Kidney epithelial cell (primary cell): ENCODE measurements around the gene SV2B. TPM values are rescaled to one million over a fixed set of nuclear protein-coding genes. Genes with fewer than 3 reads are reported as not detected.

Source experiments
- DNase-seq: peaks from one replicate; pipeline ENCODE4 v3.0.0-alpha.2; 2010; ENCODE audit warnings: low read depth
- H3K27me3 ChIP-seq: 2 replicates; pipeline ENCODE4 v1.6.0; 2011; ENCODE audit warnings: low read length; ENCODE audit not compliant: control insufficient read depth, insufficient read depth
- H3K36me3 ChIP-seq: 2 replicates; pipeline ENCODE4 v1.5.1; 2011; ENCODE audit warnings: low read length; ENCODE audit not compliant: control insufficient read depth, insufficient read depth
- H3K4me3 ChIP-seq: 2 replicates; pipeline ENCODE4 v1.5.1; 2011; ENCODE audit warnings: low read depth, mild to moderate bottlenecking, control low read depth, low read length
- total RNA-seq: library from RNA; depleted of rRNA; stranded (reverse); fragments of >200 nt; gene quantifications from 2 replicates; pipeline ENCODE4 v1.2.3, GENCODE V29; 2015
- TF ChIP-seq, protein P1 (sequence below): IDR thresholded peaks from 2 replicates; pipeline ENCODE4 v1.5.1; 2011; ENCODE audit warnings: mild to moderate bottlenecking, moderate library complexity, low read length, control low read depth, inconsistent platforms; ENCODE audit not compliant: insufficient read depth, poor library complexity, severe bottlenecking

The SV2B gene
- total RNA-seq, 1 donor from 2014 or later, result 1.8 TPM

DNA sequence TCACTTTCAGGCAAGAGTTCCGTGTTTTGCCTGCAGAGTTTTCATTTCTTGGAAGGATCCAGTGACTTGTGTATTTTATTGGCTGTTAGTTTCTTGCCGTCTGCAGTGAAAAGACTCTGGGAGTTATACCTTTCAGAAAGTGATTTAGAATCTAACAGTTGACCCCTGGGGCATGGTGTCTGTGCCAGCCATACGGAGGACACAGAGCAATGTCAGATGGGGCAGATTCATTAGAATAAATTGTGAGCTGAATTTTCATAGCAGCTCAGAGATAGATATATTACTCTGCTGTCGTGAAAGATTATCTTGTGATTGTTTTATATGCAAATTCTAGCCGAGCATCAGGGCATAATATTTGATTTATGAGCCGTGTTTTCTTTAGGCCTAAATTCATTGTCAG is 131.6 kb downstream of the SV2B start:
- no peaks in the 10 kb centered on the region for H3K36me3 ChIP-seq
- no peaks in the 10 kb centered on the region for H3K27me3 ChIP-seq
- DNase-seq, result no peak
- no peak overlapping the region for H3K4me3 ChIP-seq
- TF ChIP-seq, protein P1, sequence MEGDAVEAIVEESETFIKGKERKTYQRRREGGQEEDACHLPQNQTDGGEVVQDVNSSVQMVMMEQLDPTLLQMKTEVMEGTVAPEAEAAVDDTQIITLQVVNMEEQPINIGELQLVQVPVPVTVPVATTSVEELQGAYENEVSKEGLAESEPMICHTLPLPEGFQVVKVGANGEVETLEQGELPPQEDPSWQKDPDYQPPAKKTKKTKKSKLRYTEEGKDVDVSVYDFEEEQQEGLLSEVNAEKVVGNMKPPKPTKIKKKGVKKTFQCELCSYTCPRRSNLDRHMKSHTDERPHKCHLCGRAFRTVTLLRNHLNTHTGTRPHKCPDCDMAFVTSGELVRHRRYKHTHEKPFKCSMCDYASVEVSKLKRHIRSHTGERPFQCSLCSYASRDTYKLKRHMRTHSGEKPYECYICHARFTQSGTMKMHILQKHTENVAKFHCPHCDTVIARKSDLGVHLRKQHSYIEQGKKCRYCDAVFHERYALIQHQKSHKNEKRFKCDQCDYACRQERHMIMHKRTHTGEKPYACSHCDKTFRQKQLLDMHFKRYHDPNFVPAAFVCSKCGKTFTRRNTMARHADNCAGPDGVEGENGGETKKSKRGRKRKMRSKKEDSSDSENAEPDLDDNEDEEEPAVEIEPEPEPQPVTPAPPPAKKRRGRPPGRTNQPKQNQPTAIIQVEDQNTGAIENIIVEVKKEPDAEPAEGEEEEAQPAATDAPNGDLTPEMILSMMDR, result no peak

DNA sequence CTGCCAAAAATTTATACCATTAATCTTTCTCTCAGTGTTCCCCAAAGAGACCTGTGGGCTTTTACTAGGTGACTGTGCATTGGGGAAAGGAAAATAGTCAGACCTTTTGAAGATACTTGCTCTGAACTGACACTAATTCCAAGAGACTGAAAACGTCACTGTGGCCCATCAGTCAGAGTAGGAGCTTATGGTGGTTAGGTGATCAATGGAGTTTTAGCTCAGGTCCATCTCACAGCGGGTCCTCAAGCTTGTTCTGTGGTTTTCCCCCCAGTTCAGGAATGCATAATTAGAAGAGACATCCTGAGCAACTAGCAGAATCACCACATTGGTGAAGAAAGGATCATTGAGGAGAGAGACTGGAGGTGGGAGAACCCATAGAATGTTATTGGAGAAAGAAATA is 134.7 kb downstream of the SV2B start:
- TF ChIP-seq, protein P1, result no peak
- Histone ChIP-seq H3K4me3 (no peak overlapping the region), H3K36me3 (no peaks in the 10 kb centered on the region), H3K27me3 (peaks cover 2% of the 10 kb centered on the region)
- no peak for DNase-seq

DNA sequence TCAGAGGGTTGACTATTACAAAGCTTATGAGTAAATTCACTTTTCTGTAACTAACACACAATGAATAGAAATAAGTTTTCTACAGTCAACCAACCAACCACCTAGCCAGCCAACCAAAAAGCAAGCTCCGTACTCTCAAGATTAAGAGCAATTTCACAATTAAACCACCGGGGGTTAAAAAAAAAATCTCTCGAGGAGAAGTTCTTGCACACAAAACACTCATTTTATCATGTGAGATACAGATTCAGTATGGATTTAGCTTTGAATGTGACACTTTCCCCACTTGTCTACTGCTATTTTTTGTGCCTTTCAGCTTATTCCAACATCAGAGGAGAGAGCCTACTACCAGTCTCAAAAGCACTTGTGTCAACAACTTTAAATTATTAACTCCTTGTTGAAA is 135.3 kb downstream of the SV2B start:
- H3K4me3 ChIP-seq, result no peak overlapping the region
- DNase-seq, result no peak
- H3K36me3 ChIP-seq, result no peaks in the 10 kb centered on the region
- TF ChIP-seq, protein P1, result no peak
- H3K27me3 ChIP-seq, result peaks cover 2% of the 10 kb centered on the region

DNA sequence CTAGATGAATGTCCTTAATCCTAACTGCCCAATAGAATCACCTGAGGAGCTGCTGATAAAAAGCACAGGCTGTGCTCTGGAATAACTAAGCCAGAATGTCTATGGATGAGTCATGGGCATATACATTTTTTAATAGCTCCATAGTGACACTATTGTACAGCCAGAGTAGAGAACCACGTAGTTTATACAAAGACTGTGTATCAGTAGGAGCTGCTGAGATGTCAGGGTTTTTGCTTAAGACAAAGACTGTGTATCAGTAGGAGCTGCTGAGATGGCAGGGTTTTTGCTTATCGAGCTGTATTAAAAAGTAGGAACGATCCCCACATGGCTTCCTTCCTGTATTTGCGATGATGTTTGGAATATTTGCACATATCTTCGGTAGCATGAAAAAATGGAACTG is 137.4 kb downstream of the SV2B start:
- DNase-seq, result no peak
- H3K27me3 ChIP-seq, result peaks cover 2% of the 10 kb centered on the region
- TF ChIP-seq, protein P1, result no peak
- no peak overlapping the region for H3K4me3 ChIP-seq
- H3K36me3 ChIP-seq, result no peaks in the 10 kb centered on the region

DNA sequence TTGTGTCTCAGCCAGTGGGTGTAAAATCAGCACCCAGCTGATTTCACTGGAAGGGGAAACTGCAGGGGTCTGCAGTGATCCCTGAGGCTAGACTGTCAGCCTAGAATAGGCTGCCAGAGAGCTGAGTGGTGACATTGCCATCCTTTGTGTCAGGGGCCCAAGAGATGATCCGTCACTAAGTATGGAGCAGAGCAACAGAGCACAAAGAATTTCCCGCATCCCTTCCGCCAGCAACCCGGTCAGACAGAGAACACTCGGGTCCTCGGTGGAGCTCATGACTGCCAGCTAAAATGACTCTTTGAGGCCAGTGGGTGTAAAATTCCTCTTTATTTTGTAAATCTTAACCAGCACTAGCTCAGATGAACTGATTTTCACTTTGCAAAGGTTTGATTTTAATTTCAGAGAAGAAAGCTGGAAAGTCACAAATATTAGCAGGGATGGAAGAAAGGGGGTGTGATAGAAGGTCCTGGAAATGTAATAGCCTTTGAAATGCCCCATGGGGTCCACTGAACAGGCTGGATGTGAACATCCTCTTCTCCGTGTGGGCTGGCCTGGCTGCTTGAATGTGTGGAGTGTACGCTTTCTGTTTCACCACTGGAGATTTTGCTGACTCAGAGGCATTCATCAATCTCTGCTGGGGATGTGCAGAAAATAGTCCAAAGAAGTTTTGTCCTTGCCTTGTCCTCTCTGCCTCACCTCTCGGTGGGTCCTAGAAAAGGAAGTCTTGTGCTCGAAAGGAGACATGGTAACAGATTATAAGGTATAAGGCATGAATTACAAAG is 138.8 kb downstream of the SV2B start:
- DNase-seq, result no peak

More for the DNA sequence above, 138.8 kb downstream of the SV2B start:
- H3K27me3 ChIP-seq, result peaks cover 2% of the 10 kb centered on the region
- no peak overlapping the region for H3K4me3 ChIP-seq
- TF ChIP-seq, protein P1, result no peak
- no peaks in the 10 kb centered on the region for H3K36me3 ChIP-seq
